ENCODE measurements around the gene CCDC33.
A peak's percentile ranks its signal among the peaks of the same experiment; 100 is the strongest.

The CCDC33 gene

DNA sequence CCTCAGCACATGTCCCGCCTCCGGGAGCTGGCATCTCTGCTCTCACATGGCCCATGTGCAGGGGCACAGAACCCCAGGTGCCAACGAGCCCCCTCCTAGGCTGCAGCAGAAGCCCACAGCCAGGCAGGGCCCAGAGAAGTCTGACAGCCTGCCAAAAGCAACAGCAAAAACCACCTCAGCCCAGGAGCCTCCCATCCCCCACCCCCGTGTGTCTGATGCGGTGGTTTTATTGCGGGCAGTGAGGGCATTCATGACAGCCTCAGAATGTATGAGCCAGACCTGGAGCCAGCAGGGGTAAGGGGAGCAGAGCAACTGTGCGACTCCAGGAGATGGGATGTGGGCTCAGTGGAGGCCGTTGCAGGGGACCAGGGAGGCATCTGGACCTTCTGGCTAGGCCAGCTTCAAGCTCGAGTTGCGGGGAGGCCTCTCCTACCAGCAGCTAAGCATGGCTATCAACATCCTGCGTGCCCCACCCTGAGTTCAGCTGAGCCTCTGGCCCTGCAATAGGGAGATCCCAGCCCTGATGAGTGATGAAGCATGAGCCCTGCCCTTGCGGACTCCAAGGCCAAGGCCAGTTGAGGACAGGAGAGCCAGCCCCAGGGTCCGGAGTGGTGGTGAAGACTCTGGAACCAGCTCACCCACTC, 78.8 kb downstream of the CCDC33 start:
- no peak for DNase-seq (ENCODE audit: low spot score)

- no peak for DNase-seq (ENCODE audit: low spot score)
Measured at GRCh38 chr15:74315626-74316025, 79.5 kb downstream of the CCDC33 start.

GRCh38 chr15:74316141-74316540, 80.0 kb downstream of the CCDC33 start:
- no peak for DNase-seq (ENCODE audit: low spot score)

DNA sequence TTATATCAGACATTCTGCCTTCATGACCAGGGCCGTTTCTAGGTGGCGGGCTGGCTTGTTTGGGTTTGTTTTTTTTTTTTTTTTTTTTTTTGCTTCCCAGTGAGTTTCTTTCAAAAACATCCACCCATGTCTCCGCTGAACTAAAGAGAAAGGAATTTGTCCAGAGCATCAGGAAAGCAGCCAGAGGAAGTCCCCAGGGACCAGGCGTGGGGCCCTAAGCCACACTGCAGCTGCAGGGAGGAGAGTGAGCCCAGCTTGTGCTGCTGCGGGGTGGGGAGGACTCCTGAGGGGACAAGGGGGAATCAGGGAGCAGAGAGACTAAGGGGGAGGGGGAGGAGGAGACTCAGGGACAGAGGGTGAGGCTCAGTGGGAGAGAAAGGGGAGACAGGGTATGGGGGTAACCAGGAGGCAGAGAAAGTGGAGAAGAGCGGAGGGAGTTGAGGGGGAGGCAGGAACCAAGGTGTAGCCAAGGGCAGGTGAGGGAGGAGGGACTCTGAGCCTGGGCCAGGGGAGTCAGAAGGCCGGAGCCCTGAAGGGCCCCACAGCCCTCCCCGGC, 81.8 kb downstream of the CCDC33 start:
- peak; percentile 93 for DNase-seq (ENCODE audit: low spot score)

DNA sequence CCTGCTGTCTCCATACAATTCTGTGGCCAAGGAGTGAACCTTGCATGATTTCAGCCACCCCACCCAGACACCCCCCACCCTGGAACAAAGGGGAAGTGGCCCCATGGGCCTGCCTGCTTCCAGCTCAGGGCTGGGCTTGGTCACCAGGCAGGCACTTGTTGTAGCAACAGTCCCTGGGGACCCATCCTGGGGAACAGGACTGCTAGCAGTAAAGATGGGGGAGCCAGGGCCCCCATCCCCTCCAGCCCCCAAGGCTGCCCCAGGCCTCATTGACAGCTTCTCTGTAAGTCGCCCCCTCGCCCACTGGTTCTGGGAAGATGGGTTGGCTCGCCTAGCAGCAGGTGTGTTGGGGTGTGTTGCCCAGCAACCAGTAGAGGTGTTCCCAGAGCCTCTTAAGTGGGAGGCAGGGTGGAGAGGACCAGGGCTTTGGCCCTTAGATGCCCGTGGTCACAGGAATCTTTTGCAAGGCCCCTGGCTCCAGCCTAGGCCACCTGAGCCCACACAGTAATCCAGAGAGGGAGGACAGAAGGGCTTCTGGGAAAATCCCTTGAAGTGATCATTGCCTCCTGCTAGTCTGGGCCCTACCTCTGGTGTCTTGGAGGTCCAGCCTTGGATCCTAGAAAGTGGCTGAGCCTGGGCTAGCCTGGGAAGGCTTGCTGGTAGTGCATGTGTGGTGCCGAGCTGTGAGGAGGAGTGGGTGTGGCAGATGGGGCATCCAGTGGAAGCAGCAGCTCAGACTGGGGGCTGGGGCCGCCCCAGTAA, 82.4 kb downstream of the CCDC33 start:
- DNase-seq (ENCODE audit: low spot score): no peak

DNA sequence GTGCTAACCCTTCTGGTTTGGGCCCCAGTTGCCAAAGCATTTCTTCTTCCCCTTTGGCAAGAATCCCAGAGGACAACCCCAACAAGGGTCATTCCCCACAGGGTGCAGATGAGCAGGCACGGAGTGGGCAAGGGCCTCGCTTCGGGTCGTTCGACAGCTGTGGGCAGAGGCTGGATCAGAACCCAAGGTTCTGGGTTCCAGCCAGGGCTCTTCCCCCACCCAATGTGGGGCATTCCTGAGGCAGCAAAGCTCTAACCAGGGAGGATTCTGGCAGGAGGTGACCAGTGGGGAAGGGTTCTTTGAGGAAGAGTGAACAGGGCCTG, 83.0 kb downstream of the CCDC33 start:
- DNase-seq (ENCODE audit: low spot score): no peak

DNA sequence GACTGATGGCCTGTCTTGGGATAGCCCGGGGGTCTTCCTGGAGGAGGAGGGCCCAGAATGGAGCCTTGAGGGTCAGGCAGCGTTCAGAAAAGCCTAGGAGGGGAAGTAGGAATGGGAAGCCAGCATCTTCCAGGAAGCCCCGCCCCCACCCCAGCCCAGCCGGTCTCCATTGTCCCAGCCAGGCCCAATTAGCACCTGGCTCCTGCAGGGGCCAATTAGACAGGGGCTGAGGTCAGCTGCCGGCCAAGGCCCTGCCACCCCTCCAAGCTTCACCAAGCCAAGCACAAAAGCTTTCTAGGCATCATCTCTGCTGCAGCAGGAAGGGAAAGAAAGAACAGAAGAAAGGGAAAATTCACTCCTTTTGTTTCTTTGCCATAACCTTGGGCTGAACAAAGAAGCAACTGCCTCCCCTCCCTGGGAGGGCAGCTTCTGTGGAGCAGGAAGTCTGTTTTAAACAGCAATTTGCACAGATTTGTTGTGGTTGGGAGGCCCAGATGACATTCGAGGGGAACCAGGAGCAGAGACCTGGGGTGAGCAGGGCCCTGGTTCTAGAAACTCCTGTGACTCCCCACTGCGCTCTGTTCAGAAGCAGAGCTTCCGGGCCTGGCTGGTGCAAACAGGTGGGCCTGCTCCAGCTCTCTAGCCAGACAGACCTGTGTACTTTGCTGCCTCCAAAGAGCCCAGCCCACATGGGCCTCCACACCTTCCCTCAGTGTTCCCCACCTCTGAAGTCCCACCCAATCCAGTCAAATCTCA, 83.6 kb downstream of the CCDC33 start:
- no peak for DNase-seq (ENCODE audit: low spot score)

DNA sequence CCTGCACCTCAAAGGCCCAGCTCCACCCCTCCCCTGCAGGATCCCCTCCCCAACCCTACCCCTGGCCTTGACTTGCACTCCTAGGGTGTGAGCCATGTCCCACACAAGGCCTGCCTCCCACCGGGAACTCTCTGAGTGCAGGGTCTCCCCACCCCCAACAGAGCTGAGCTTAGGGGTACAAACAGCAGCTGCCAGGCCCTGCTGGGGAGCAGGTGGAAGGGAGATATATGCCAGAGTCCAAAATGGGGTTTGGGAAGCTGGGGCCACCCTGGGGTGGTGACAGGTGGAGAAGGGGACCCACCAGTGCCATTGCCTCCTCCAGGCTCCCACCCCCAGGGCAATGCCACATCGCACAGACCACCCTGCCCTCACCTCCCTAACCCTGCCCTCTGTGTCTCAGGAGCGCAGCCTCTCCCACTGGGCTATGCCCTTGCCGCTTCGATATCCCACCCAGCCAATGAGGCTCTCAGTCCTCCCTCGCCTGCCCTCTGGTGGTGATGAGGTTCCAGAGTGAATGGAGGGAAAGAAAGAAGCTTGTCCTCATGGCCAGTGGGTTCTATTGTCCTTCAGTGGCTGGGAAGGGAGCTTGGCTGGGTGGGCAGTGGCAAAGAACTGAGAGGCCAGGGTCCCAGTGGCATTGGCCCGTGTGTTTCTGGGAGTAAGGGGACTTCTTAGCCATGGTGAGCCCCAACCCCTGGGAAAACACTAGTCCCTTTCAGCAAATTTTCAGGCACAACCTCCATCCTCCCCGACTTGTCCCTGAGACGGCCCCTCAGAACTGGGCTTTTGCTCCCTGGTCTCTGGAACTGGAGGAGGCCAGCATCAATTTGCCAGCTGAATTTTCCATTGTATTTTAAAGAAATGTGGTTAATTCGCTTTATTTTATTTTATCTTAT, 84.5 kb downstream of the CCDC33 start:
- peak; percentile 81 for DNase-seq (ENCODE audit: low spot score)

GRCh38 chr15:74322558-74323180, 86.5 kb downstream of the CCDC33 start:
- peak; percentile 91 for DNase-seq (ENCODE audit: low spot score)

DNA sequence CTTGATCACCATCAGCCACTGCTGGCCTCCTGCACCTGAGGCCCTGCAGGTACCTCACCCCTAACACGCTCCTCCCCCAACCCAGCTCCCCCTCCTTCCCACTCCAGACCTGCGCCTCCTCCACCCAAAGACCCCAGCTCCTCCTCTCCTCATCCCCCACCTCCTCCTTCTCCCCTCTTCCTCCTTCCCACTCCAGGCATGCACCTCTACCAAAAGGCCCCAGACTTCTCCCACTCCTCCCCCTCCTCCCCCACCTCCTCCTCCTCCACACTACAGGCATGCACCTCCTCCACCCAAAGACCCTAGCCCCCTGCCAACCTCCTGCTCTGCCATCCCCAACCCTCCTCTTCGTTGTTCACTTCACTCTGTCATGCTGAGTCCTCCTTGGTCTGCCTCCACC, 88.6 kb downstream of the CCDC33 start:
- no peak for DNase-seq (ENCODE audit: low spot score)

DNA sequence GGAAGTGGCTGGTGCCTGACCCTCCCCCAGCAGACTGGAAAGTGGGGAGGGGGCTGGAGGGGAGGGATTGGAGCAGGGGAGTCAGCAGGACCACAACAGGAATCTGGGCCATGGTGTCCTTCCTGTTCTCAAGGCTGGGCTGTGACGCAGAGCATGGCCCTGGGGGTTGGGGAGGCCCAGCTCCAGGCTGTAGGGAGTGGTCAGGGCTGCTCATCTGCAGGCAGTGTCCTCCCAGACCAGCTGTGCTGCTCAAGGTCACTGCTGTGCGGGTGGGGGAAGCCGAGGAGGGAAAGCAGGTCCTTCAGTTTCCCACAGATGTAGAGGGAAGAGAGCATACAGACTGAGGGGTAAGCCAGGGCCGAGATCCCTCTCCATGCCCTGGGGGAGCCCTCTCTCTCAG, 90.6 kb downstream of the CCDC33 start:
- DNase-seq (ENCODE audit: low spot score): no peak

GRCh38 chr15:74327756-74328155, 91.6 kb downstream of the CCDC33 start:
- no peak for DNase-seq (ENCODE audit: low spot score)

GRCh38 chr15:74328331-74329056, 92.4 kb downstream of the CCDC33 start:
- no peak for DNase-seq (ENCODE audit: low spot score)

- no peak for DNase-seq (ENCODE audit: low spot score)
Measured at GRCh38 chr15:74330861-74331408, 94.8 kb downstream of the CCDC33 start.

DNA sequence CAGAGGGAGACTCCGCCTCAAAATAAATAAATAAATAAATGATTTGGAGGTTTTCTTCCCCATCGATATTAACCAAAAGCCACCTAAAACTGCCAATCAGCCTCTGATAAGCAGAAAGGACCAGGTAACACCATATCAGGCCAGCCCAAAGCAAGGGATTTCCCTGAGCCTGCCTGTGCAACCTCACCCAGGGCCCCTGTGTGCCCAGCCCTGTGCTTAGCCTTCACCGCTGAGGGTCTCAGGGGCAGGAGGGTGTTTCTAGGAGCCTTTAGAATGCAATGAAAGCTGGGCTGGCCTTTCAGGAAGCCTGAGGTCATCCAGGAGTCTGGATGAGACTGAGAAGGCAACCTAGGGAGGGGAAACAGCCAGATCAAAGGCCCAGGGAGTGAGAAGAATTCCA, 95.9 kb downstream of the CCDC33 start:
- DNase-seq (ENCODE audit: low spot score): no peak

GRCh38 chr15:74332611-74333010, 96.5 kb downstream of the CCDC33 start:
- no peak for DNase-seq (ENCODE audit: low spot score)

GRCh38 chr15:74333093-74333492, 97.0 kb downstream of the CCDC33 start:
- no peak for DNase-seq (ENCODE audit: low spot score)

- DNase-seq (ENCODE audit: low spot score): no peak
Measured at GRCh38 chr15:74333662-74334061, 97.5 kb downstream of the CCDC33 start.

DNA sequence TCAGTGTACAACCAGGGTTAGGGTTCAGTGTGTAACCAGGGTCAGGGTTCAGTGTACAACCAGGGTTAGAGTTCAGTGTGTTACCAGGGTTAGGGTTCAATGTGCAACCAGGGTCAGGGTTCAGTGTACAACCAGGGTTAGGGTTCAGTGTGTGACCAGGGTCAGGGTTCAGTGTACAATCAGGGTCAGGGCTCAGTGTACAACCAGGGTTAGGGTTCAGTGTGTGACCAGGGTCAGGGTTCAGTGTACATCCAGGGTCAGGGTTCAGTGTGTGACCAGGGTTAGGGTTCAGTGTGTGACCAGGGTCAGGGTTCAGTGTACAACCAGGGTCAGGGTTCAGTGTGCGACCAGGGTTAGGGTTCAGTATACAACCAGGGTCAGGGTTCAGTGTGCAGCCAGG, 98.0 kb downstream of the CCDC33 start:
- no peak for DNase-seq (ENCODE audit: low spot score)

DNA sequence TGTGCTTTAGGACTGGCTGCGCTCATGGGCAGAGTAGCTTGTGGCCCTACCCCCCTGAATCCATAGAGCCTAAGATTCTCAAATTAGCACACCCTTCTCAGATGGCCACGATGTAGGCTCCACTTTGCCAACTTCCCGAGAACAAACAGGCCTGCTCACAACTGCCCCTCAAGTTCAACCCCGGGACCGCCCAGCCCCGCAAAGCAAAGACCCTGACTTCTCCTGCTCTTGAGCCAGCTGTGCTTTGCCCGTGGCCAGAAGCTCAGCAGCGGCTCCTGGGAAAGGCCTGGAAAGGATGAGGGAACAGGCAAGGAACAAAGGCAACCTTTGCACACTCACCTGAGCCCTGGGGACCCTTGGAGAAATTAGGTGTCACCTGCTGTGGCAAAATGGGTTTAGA, 99.3 kb downstream of the CCDC33 start:
- DNase-seq (ENCODE audit: low spot score): no peak
